Immature natural killer cell (primary cell): Measurements from ENCODE around the gene GLCCI1. TPM values are rescaled to one million over a fixed set of nuclear protein-coding genes. Genes with fewer than 3 reads are reported as not detected.
A peak's percentile ranks its signal among the peaks of the same experiment; 100 is the strongest.

Experiments used
- DNase-seq, 3 donors: peaks; one replicate each; pipeline ENCODE4 v3.0.0; 2022; ENCODE audit warnings: mixed read lengths in 1 of 3
- H3K27ac Mint-ChIP-seq, 6 donors: one replicate each; pipeline ENCODE4 v1.8.0; 2020; ENCODE audit warnings: mixed read lengths in 6 of 6, mild to moderate bottlenecking in 5 of 6, inconsistent platforms in 4 of 6, moderate library complexity in 3 of 6
- H3K27me3 Mint-ChIP-seq, 3 donors: one replicate each; pipeline ENCODE4 v1.8.0; 2020 to 2021; ENCODE audit warnings: low read depth in 3 of 3, mild to moderate bottlenecking in 3 of 3, mixed read lengths in 3 of 3, moderate library complexity in 3 of 3, inconsistent platforms in 1 of 3
- H3K36me3 Mint-ChIP-seq, 3 donors: one replicate each; pipeline ENCODE4 v1.8.0; 2020; ENCODE audit warnings: mixed read lengths in 3 of 3, inconsistent platforms in 2 of 3, mild to moderate bottlenecking in 2 of 3
- H3K4me1 Mint-ChIP-seq, 2 donors: one replicate each; pipeline ENCODE4 v1.8.0; 2020; ENCODE audit warnings: inconsistent platforms in 2 of 2, mild to moderate bottlenecking in 2 of 2, mixed read lengths in 2 of 2, moderate library complexity in 1 of 2
- H3K4me3 Mint-ChIP-seq, 5 donors: one replicate each; pipeline ENCODE4 v1.8.0; 2020; ENCODE audit warnings: mild to moderate bottlenecking in 5 of 5, mixed read lengths in 5 of 5, inconsistent platforms in 3 of 5, moderate library complexity in 3 of 5
- H3K9me3 Mint-ChIP-seq, 6 donors: one replicate each; pipeline ENCODE4 v1.8.0; 2020; ENCODE audit warnings: mild to moderate bottlenecking in 6 of 6, mixed read lengths in 6 of 6, inconsistent platforms in 4 of 6, moderate library complexity in 3 of 6
- polyA plus RNA-seq, 3 donors: library from polyadenylated mRNA; unstranded; fragments of 300-500 nt; fragmentation: Illumina TruSeq; gene quantifications; one replicate each; pipeline ENCODE4 v1.2.3, GENCODE V29; 2021

GLCCI1 gene
- 10 to 100 TPM; 13.8 to 33.2 (median 18.0) TPM for polyA plus RNA-seq

DNA sequence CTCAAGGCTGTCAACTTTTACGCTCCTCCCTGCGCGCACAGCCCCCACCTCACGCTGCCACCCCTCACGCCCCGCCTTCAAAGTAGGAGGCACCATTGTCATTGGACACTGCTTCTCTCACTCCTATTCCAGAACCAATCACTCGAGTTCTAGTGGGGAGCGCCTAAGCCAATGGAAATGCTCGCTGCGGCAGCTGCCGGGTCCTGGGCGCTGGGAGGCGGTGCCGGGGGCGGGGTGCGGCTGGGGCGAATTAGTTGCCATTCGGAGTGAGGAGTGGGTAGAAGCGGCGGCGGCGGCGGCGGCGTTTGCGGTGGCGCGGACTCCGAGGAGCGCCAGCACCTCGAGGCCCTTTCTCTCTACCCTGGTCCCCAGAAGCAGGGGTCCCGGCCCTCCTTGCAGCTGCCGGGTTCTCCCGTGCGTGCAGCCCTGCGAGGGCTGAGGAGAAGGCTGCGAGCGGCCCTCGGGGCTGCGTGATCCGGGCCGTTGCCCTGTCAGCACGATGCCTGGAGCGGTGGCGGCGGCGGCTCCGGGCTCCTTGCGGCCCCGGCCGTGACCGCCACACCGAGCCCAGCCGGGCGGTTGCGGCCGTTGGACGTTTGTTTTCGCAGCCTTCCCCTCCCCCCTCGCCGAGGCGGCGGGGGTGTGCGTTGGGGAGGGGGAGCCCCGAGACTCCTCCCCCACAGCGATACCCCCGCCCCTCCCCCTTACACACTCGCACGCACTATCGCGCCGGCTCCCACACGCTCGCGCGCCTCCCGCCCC is at the start of gene GLCCI1:
Gene GLCCI1, plus strand, starts transcription at position 253 of the 762 bp plus-strand sequence. CDS start 555 bp downstream, outside the sequence.
- DNase-seq, result peak; percentile 98 to 99 (median 98)
- Mint-ChIP-seq H3K9me3 (no peaks in the 10 kb centered on the region), H3K4me1 (peaks cover 15 to 18% of the 10 kb centered on the region in 2 donors), H3K4me3 (peak within 1 kb of the TSS; percentile 87 to 96 (median 92)), H3K27ac (peak within 1 kb of the TSS; percentile 78 to 97 (median 94)), H3K36me3 (no peaks in the 10 kb centered on the region), H3K27me3 (peaks cover 0 to 9% (median 5%) of the 10 kb centered on the region in 3 donors)

DNA sequence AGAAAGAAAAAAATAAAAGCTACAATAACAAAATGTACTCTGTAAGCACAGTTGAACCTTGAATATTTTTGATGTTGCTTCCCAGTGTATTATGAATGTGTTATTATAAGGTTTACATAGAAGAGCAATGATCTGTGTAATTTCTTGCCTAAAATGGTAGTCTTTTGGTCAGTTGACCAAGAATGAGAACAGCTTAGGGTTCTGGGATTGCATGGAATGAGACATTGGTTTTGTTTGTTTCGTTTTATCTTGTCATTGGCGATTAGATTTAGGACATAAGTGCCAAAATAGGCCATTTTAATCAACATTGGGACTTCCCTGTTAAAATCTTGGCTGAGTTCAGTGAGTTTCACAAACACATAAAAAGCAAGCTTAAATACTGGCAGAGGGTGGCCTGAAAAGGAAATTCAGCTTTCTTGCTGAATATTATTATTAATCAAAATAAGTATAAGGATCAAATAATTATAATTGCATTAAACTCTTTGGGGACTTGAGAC is 49.1 kb upstream of the GLCCI1 start:
- Mint-ChIP-seq H3K4me1 (peaks cover 14% of the 10 kb centered on the region in 2 donors), H3K4me3 (no peak overlapping the region), H3K27ac (no peak overlapping the region), H3K9me3 (no peaks in the 10 kb centered on the region), H3K36me3 (peaks cover under 1 to 11% (median 4%) of the 10 kb centered on the region in 3 donors), H3K27me3 (peaks cover 0 to 3% (median 1%) of the 10 kb centered on the region in 3 donors)
- no peak for DNase-seq

DNA sequence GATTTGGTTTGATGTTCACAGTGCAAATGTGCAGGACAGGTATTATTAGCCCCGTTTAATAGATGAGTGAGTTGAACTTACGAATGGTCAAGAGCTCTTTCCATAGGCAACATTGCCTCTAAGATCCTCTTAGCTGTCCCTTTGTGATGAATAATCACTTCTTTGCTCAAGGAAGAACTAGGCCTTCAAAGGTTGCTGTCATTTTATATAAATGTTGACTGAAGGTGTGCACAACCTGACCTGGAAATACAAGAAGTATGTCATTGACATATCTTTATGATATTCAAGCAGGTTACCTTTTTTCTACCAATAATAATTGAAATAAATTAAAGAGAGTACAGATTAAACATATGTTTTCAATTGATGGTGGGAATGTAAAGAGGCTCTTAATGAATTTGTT is 48.5 kb upstream of the GLCCI1 start:
- H3K27ac Mint-ChIP-seq, result no peak overlapping the region
- H3K36me3 Mint-ChIP-seq, result peaks cover 0 to 11% (median 4%) of the 10 kb centered on the region in 3 donors
- peaks cover 17 to 18% of the 10 kb centered on the region in 2 donors for H3K4me1 Mint-ChIP-seq
- no peak for DNase-seq
- H3K9me3 Mint-ChIP-seq, result no peaks in the 10 kb centered on the region
- peaks cover 0 to 1% (median 0%) of the 10 kb centered on the region in 3 donors for H3K27me3 Mint-ChIP-seq
- no peak overlapping the region for H3K4me3 Mint-ChIP-seq

DNA sequence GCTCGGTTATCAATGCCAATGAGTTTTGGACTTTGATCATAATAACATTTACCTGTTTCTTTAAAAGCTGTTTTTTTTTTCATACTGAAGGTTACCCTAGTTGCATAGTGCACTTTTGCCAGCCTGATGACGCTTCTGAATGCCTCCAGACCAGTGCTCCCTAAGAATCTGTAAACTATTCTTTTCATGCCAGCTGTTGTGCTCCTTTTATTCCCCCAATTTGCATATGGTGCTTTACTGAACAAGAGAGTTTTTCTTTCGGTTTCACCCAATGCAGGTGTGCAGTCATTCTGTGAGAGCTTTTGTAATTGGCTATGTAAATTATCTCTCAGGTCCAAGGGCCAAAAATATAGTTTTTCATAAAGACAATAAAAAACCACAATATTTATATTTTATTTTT is 48.1 kb upstream of the GLCCI1 start:
- no peak overlapping the region for H3K27ac Mint-ChIP-seq
- no peak for DNase-seq
- no peaks in the 10 kb centered on the region for H3K9me3 Mint-ChIP-seq
- H3K36me3 Mint-ChIP-seq, result peaks cover 0 to 11% (median 4%) of the 10 kb centered on the region in 3 donors
- H3K4me3 Mint-ChIP-seq, result no peak overlapping the region
- peaks cover 0 to 1% (median 0%) of the 10 kb centered on the region in 3 donors for H3K27me3 Mint-ChIP-seq
- peaks cover 17 to 18% of the 10 kb centered on the region in 2 donors for H3K4me1 Mint-ChIP-seq

DNA sequence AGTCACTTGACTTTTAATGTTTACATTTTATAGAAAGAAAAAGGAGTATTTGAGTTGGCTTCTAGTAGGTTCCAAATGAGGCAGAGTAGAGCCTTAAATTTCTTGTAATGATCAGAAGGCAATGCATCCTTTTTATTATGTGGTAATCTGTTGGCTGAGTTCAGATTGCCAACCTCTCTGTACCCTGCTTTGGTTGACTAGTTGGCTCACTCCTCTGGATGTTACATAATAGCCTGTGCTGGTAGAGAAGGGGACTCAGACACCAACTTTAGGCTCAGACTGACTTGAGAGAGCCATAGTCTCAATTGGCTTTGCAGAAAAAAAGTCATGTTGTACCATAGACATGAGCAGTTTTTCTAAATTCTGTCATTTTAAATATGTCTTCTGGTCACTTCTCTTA is 46.8 kb upstream of the GLCCI1 start:
- Mint-ChIP-seq H3K4me1 (peaks cover 17 to 18% of the 10 kb centered on the region in 2 donors), H3K9me3 (no peaks in the 10 kb centered on the region), H3K27ac (no peak overlapping the region), H3K27me3 (peaks cover 0 to 1% (median 0%) of the 10 kb centered on the region in 3 donors), H3K4me3 (no peak overlapping the region), H3K36me3 (peaks cover 0 to 4% (median 0%) of the 10 kb centered on the region in 3 donors)
- DNase-seq, result no peak

DNA sequence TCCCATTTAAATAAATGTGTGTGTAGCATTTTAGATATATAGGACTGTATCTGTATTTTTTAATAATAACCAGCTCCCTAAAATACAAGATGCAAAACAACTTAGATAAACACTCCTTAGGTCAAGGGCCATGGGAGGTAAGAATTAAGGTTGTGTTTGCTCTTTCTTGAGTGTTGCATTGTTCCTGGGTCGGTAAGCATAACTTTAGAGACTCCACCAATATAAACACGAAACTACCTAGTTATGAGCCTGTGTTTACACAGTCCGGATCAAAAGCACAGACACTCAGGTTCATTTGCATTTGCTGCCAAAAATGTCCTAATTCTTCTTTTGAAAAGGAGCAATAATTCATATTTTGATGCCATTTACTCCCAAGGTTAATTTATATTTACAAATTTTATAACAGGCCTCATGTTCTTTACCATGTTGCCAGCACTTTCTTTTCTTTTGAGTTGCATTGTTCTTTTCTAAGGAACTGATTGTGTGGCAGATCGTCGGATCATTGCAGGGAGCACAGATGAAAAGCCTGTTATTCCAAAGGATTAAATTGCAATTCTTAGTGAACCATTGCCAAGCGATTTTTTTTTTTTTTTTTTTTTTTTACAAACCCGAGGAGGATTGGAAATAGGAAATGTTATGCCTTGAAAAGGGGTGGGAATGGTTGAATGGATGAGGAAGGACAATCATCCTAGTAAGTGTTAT is 45.8 kb upstream of the GLCCI1 start:
- DNase-seq, result no peak
- Mint-ChIP-seq H3K27ac (no peak overlapping the region), H3K36me3 (peaks cover 0 to under 1% (median 0%) of the 10 kb centered on the region in 3 donors), H3K9me3 (no peaks in the 10 kb centered on the region), H3K4me3 (no peak overlapping the region), H3K4me1 (peaks cover 17 to 18% of the 10 kb centered on the region in 2 donors), H3K27me3 (no peaks in the 10 kb centered on the region)

DNA sequence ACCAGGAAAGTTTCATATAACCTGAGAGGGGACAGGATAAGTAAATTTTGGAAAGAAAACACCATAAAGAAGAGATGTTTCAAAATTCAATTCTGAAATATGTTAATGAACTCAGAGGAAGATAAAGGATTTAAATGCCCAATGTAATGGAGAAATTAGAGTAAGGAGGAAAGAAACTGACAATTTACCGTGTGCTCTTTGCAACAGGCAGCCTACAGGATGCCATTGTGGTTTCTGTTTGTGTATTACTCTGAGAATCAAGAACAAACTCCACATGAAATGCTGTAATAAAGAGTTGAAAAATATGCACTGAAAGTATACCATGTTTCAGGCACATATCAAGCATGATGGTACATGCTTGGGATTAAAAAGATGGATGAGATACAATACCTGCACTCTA is 44.8 kb upstream of the GLCCI1 start:
- Mint-ChIP-seq H3K27ac (no peak overlapping the region), H3K9me3 (no peaks in the 10 kb centered on the region), H3K36me3 (no peaks in the 10 kb centered on the region), H3K4me1 (peaks cover 17 to 18% of the 10 kb centered on the region in 2 donors), H3K4me3 (peak overlapping the region in 3 of 5 donors; percentile 12 to 20 (median 15)), H3K27me3 (no peaks in the 10 kb centered on the region)
- no peak for DNase-seq

DNA sequence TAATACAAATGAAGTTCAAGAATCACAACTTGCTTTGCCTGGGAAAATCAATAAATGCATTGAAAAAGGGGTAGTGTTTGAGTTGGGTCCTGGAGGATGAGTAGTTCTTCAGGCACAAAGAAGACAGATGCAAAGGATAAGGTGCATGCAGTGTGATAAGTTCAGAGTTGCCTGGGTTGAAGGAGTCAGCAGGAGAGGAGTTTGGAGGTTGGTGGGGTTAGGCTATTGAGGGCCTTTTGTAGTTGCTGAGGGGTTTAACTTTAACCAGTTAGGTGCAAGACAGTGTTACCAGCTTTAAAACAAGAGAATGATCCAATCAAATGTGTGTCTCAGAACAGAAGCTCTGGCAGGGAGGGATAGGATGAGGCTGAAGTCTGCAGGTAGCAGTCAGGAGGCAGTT is 44.3 kb upstream of the GLCCI1 start:
- Mint-ChIP-seq H3K27me3 (no peaks in the 10 kb centered on the region), H3K9me3 (no peaks in the 10 kb centered on the region), H3K36me3 (no peaks in the 10 kb centered on the region), H3K27ac (no peak overlapping the region), H3K4me1 (peaks cover 17 to 18% of the 10 kb centered on the region in 2 donors), H3K4me3 (no peak overlapping the region)
- no peak for DNase-seq

DNA sequence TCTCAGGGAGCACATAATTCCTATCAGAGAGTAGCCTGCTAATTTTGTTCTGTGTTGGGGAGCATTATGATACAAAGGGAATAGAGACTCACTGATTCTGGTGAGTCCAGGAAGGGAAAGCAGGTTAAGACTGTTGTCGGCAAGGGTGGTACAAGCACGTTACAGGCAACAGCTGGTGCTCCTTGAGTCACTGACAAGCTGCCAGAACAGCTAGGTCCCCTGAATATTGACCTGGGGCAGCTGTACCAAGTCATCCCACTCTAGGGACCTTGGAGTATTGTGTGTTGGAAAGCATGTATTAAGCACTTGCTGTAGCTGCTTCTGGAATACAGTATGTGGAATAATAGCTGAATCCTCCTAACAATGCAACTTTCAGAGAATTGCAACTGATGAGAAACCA is 37.0 kb upstream of the GLCCI1 start:
- H3K4me1 Mint-ChIP-seq, result peaks cover 21 to 26% of the 10 kb centered on the region in 2 donors
- H3K27me3 Mint-ChIP-seq, result peaks cover 0 to 5% (median 3%) of the 10 kb centered on the region in 3 donors
- DNase-seq, result no peak
- no peaks in the 10 kb centered on the region for H3K36me3 Mint-ChIP-seq
- no peaks in the 10 kb centered on the region for H3K9me3 Mint-ChIP-seq
- no peak overlapping the region for H3K4me3 Mint-ChIP-seq
- H3K27ac Mint-ChIP-seq, result no peak overlapping the region

DNA sequence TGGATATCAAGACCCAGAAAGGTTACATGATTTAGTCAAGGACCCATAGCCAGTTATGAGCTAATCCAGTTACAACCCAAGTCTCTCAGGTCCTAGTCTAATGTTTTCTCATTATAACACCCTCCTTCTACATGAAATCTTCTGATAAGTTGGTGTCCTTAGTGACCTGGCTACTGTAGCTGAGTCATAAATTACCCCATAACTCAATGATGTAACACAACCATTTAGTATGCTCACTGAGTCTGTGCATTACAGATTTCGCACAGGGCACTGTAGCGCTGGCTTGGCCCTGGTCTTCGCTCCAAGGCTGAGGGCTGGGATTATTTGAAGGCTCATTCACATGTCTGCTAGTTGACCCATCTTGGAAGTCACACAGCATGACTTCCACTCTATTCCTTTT is 36.0 kb upstream of the GLCCI1 start:
- peaks cover 21 to 26% of the 10 kb centered on the region in 2 donors for H3K4me1 Mint-ChIP-seq
- peaks cover 0 to 5% (median 3%) of the 10 kb centered on the region in 3 donors for H3K27me3 Mint-ChIP-seq
- no peak overlapping the region for H3K4me3 Mint-ChIP-seq
- no peaks in the 10 kb centered on the region for H3K9me3 Mint-ChIP-seq
- no peaks in the 10 kb centered on the region for H3K36me3 Mint-ChIP-seq
- H3K27ac Mint-ChIP-seq, result no peak overlapping the region
- no peak for DNase-seq

DNA sequence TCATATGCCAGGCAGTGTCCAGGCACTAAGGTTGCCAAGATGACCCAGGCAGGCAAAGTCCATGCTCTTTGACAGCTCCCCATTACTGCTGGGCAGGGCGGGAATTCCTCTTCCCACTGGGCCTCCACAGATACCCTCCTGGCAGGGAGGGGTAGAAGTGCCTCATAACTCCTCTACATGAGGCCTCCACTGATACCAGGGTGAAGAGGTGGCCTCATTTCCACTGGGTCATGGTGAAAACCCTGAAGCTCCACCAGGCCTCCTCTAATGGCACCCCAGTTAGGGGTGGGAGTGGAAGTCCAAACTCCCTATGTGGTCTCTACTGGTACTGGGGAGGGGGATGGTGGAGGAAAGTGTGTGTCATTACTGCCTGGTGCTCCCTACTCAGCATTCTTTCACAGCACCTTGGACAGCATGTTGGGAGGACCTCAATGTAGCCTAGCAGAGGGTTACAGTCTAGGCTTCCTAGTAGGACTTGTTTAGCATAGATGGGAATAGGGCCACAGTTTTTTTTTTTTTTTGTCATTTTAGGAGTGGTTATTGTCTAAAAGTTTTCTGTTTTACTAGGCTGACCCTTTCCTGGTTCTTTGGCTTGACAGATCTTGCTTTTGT is 34.6 kb upstream of the GLCCI1 start:
- H3K9me3 Mint-ChIP-seq, result no peaks in the 10 kb centered on the region
- H3K27ac Mint-ChIP-seq, result peak overlapping the region in 2 of 6 donors; percentile 31 to 82
- H3K36me3 Mint-ChIP-seq, result no peaks in the 10 kb centered on the region
- H3K4me3 Mint-ChIP-seq, result peak overlapping the region; percentile 41 to 67 (median 51)
- DNase-seq, result no peak
- peaks cover 0 to 5% (median 3%) of the 10 kb centered on the region in 3 donors for H3K27me3 Mint-ChIP-seq
- H3K4me1 Mint-ChIP-seq, result peaks cover 21 to 26% of the 10 kb centered on the region in 2 donors

DNA sequence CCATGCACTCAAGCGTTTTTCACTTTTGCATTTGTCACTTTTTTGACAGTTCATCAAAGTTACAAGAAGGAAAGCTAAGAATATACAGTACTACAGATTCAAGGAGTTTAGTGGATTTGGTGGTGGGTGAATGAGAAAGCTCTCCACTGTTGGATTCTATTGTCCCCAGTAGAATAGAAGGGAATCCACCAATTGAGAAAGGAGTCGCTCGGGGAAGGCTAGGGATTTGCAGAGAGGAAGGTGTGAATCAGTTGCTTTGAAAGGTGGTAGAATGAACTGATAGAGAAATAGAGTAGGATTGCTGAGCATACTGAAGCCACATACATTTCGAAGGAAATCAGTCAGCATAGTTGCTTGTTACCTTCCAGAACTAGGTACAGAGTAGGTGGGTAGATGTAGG is 33.7 kb upstream of the GLCCI1 start:
- Mint-ChIP-seq H3K9me3 (no peaks in the 10 kb centered on the region), H3K36me3 (no peaks in the 10 kb centered on the region), H3K4me3 (peak overlapping the region in 2 of 5 donors; percentile 64 to 67), H3K27ac (peak overlapping the region in 1 of 6 donors; percentile 31), H3K27me3 (peaks cover 0 to 5% (median 3%) of the 10 kb centered on the region in 3 donors), H3K4me1 (peaks cover 21 to 26% of the 10 kb centered on the region in 2 donors)
- DNase-seq, result no peak

DNA sequence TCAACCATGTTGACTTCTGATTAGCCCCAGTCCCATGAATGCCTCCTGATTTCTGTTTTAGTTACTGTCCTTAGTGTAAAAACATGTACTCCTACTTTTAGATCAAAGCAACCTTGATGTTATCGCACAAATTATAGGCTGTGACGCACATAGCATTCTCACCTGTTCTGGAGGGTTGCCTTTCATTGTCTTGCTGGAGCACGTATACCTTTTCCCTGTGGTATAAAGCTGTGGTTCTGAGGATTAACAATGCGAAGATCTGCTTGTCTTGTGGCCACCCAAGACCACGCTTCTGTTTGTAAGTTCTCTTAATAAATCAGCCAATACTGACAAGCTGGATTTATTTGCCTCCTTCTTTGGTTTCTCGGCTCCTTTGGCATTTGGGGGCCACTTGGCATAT is 30.1 kb upstream of the GLCCI1 start:
- H3K36me3 Mint-ChIP-seq, result no peaks in the 10 kb centered on the region
- H3K4me1 Mint-ChIP-seq, result peaks cover 42 to 48% of the 10 kb centered on the region in 2 donors
- H3K4me3 Mint-ChIP-seq, result no peak overlapping the region
- no peak overlapping the region for H3K27ac Mint-ChIP-seq
- no peak for DNase-seq
- no peaks in the 10 kb centered on the region for H3K9me3 Mint-ChIP-seq
- peaks cover 3 to 8% (median 8%) of the 10 kb centered on the region in 3 donors for H3K27me3 Mint-ChIP-seq
